NB4 (cell line): ENCODE results near the gene NIPAL3.

ENCODE experiments used
- POLR2A ChIP-seq: IDR thresholded peaks from 2 replicates; pipeline ENCODE4 v1.6.1; 2011; ENCODE audit warnings: mild to moderate bottlenecking; ENCODE audit not compliant: insufficient read length; ENCODE audit errors: extremely low read depth
- TF ChIP-seq, protein P1 (sequence below): IDR thresholded peaks from one replicate; pipeline ENCODE4 v1.5.1; 2012; ENCODE audit warnings: low read depth, low read length
- TF ChIP-seq, protein P2 (sequence below): IDR thresholded peaks from 2 replicates; pipeline ENCODE4 v1.6.1; 2011; ENCODE audit warnings: low read depth, low read length

DNA sequence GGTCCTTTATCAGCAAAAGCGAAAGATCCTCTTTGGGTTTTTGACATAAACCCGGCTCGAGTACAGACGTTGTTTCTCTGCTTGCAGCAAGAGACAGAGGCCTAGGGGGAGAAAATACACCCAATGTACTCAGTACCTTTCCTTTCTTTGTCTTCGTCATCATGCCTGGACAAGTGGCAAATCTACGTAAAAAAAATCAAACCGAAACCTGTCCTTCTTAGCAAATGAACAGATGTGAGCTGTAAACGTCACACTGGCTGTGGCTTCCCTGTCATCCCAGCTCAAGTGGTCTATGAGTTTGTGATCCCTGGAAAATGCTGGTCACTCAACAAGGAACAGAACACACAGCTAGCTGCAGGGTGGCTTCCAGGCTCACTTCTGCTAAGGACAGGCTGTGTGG lies 41.9 kb upstream of the NIPAL3 start:
- TF ChIP-seq, protein P1, sequence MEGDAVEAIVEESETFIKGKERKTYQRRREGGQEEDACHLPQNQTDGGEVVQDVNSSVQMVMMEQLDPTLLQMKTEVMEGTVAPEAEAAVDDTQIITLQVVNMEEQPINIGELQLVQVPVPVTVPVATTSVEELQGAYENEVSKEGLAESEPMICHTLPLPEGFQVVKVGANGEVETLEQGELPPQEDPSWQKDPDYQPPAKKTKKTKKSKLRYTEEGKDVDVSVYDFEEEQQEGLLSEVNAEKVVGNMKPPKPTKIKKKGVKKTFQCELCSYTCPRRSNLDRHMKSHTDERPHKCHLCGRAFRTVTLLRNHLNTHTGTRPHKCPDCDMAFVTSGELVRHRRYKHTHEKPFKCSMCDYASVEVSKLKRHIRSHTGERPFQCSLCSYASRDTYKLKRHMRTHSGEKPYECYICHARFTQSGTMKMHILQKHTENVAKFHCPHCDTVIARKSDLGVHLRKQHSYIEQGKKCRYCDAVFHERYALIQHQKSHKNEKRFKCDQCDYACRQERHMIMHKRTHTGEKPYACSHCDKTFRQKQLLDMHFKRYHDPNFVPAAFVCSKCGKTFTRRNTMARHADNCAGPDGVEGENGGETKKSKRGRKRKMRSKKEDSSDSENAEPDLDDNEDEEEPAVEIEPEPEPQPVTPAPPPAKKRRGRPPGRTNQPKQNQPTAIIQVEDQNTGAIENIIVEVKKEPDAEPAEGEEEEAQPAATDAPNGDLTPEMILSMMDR: no peak
- TF ChIP-seq POLR2A: no peak
- TF ChIP-seq, protein P2, sequence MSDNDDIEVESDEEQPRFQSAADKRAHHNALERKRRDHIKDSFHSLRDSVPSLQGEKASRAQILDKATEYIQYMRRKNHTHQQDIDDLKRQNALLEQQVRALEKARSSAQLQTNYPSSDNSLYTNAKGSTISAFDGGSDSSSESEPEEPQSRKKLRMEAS: no peak
